GM23338 (cell line): ENCODE measurements around the gene ZACN. TPM values are rescaled to one million over a fixed set of nuclear protein-coding genes. Genes with fewer than 3 reads are reported as not detected.
A peak's percentile ranks its signal among the peaks of the same experiment; 100 is the strongest.

Experiments used
- ATAC-seq: fragments of 200-7000 bp; cut with Tn5 transposase; 3 replicates; pipeline ENCODE4 v1.9.1; 2020
- DNase-seq: peaks from one replicate; pipeline ENCODE4 v3.0.0-alpha.2; 2015; ENCODE audit warnings: low spot score
- H2AFZ ChIP-seq: fragments of 200-600 bp; sonication (generic); 2 replicates; pipeline ENCODE4 v1.8.0; 2016; ENCODE audit warnings: antibody characterized with exemption, mild to moderate bottlenecking, moderate library complexity
- H3F3A ChIP-seq: fragments of 200-600 bp; sonication (generic); replicated peaks from 2 replicates; pipeline ENCODE4 v1.8.0; 2017; ENCODE audit warnings: antibody characterized with exemption, mixed run types, low read depth
- H3K27ac ChIP-seq: fragments of 200-600 bp; sonication (generic); 2 replicates; pipeline ENCODE4 v1.6.1; 2016; ENCODE audit warnings: low read depth
- H3K27me3 ChIP-seq: fragments of 200-600 bp; sonication (generic); 2 replicates; pipeline ENCODE4 v1.8.0; 2016; ENCODE audit warnings: mild to moderate bottlenecking, mixed run types, moderate library complexity; ENCODE audit not compliant: insufficient read depth
- H3K36me3 ChIP-seq: fragments of 200-600 bp; sonication (generic); 2 replicates; pipeline ENCODE4 v1.8.0; 2016; ENCODE audit warnings: mild to moderate bottlenecking; ENCODE audit not compliant: insufficient read depth
- H3K4me1 ChIP-seq: fragments of 200-600 bp; sonication (generic); 2 replicates; pipeline ENCODE4 v1.8.0; 2016; ENCODE audit warnings: mild to moderate bottlenecking, moderate library complexity; ENCODE audit not compliant: insufficient read depth
- H3K4me2 ChIP-seq: fragments of 200-600 bp; sonication (generic); 2 replicates; pipeline ENCODE4 v1.7.1; 2017; ENCODE audit warnings: mixed run types
- H3K4me3 ChIP-seq: fragments of 200-600 bp; sonication (generic); 2 replicates; pipeline ENCODE4 v1.6.1; 2016; ENCODE audit warnings: mixed run types
- H3K79me2 ChIP-seq: fragments of 200-600 bp; sonication (generic); replicated peaks from 2 replicates; pipeline ENCODE4 v1.8.0; 2017; ENCODE audit warnings: mild to moderate bottlenecking; ENCODE audit not compliant: insufficient read depth
- H3K9me2 ChIP-seq: fragments of 200-600 bp; sonication (generic); 2 replicates; pipeline ENCODE4 v1.8.0; 2017; ENCODE audit not compliant: insufficient read depth
- H4K20me1 ChIP-seq: fragments of 200-600 bp; sonication (generic); replicated peaks from 2 replicates; pipeline ENCODE4 v1.8.0; 2017; ENCODE audit warnings: mild to moderate bottlenecking; ENCODE audit not compliant: insufficient read depth
- H3K27ac Mint-ChIP-seq: 2 replicates; pipeline ENCODE4 v1.8.0; 2020; ENCODE audit warnings: inconsistent platforms, mild to moderate bottlenecking, moderate library complexity, mixed read lengths
- H3K27me3 Mint-ChIP-seq: 3 replicates; pipeline ENCODE4 v1.8.0; 2022; ENCODE audit warnings: low read depth, mild to moderate bottlenecking, moderate library complexity, mixed read lengths, inconsistent platforms; ENCODE audit not compliant: insufficient read depth, poor library complexity
- H3K36me3 Mint-ChIP-seq: 3 replicates; pipeline ENCODE4 v1.8.0; 2021; ENCODE audit warnings: low read depth, mild to moderate bottlenecking, inconsistent platforms, moderate library complexity, mixed read lengths
- H3K4me1 Mint-ChIP-seq: 3 replicates; pipeline ENCODE4 v1.8.0; 2020; ENCODE audit warnings: mild to moderate bottlenecking, inconsistent platforms, mixed read lengths
- H3K4me3 Mint-ChIP-seq: 3 replicates; pipeline ENCODE4 v1.8.0; 2021; ENCODE audit warnings: moderate library complexity, mild to moderate bottlenecking, inconsistent platforms, mixed read lengths
- H3K9me3 Mint-ChIP-seq: 3 replicates; pipeline ENCODE4 v1.8.0; 2020; ENCODE audit warnings: moderate library complexity, mild to moderate bottlenecking, inconsistent platforms, mixed read lengths
- CREB1 ChIP-seq: fragments of 250-450 bp; sonication (Bioruptor Pico); IDR thresholded peaks from 2 replicates; pipeline ENCODE4 v1.5.0; 2020; ENCODE audit warnings: low read depth, mild to moderate bottlenecking, moderate library complexity
- EZH2 ChIP-seq: fragments of 200-600 bp; sonication (generic); IDR thresholded peaks from one replicate; pipeline ENCODE4 v1.8.0; 2017; ENCODE audit warnings: antibody characterized with exemption, mild to moderate bottlenecking, low read depth; ENCODE audit not compliant: unreplicated experiment
- EZH2phosphoT487 ChIP-seq: fragments of 200-600 bp; sonication (generic); IDR thresholded peaks from one replicate; pipeline ENCODE4 v1.8.1; 2018; ENCODE audit warnings: antibody characterized with exemption; ENCODE audit not compliant: unreplicated experiment
- JUNB ChIP-seq: IDR thresholded peaks from one replicate; pipeline ENCODE4 v1.6.1; 2016; ENCODE audit warnings: antibody characterized with exemption; ENCODE audit not compliant: unreplicated experiment
- NANOG ChIP-seq: IDR thresholded peaks from 2 replicates; pipeline ENCODE4 v1.6.1; 2016; ENCODE audit warnings: antibody characterized with exemption, borderline replicate concordance
- POLR2AphosphoS5 ChIP-seq: IDR thresholded peaks from 2 replicates; pipeline ENCODE4 v1.6.1; 2016; ENCODE audit warnings: antibody characterized with exemption, low read depth
- STAT1 ChIP-seq: IDR thresholded peaks from one replicate; pipeline ENCODE4 v1.6.1; 2016; ENCODE audit warnings: antibody characterized with exemption; ENCODE audit not compliant: unreplicated experiment
- polyA plus RNA-seq: library from polyadenylated mRNA; unstranded; fragments of >200 nt; fragmentation: Nextera tagmentation; extraction: Ambion mirVana; gene quantifications from 2 replicates; pipeline ENCODE4 v1.2.1, GENCODE V29; 2016
- total RNA-seq: library from RNA; depleted of rRNA; stranded (reverse); fragments of >200 nt; shearing (Covaris generic); gene quantifications from 2 replicates; pipeline ENCODE4 v1.2.3, GENCODE V29; 2014
- TF ChIP-seq, protein P1 (sequence below): fragments of 250-450 bp; sonication (Bioruptor Pico); IDR thresholded peaks from 2 replicates; pipeline ENCODE4 v1.5.0; 2020; ENCODE audit warnings: mild to moderate bottlenecking, moderate library complexity
- TF ChIP-seq, protein P2 (sequence below): IDR thresholded peaks from 2 replicates; pipeline ENCODE4 v1.6.1; 2016; ENCODE audit warnings: antibody characterized with exemption

Gene ZACN
- total and polyA plus RNA-seq, 2 experiments from 2014 or later, result 0.47 TPM; not detected in 1

DNA sequence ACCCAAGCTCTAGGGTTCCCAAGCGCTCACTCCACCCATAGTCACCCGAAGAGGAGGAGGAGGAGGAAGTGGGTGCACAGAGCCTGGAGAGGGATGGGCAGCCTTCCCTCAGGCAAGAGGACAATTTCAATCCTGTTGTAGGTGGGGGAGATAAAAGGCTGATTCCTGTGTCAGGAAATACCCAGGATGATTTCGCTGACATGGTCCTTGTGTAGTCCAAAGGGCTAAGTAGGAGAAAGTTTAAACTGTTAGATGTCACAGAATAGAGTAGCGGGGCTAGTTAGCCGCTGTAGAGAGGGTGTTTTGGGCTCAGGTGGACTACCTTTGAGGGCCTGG is 25.9 kb downstream of the ZACN start (continued):
- TF ChIP-seq, protein P1, sequence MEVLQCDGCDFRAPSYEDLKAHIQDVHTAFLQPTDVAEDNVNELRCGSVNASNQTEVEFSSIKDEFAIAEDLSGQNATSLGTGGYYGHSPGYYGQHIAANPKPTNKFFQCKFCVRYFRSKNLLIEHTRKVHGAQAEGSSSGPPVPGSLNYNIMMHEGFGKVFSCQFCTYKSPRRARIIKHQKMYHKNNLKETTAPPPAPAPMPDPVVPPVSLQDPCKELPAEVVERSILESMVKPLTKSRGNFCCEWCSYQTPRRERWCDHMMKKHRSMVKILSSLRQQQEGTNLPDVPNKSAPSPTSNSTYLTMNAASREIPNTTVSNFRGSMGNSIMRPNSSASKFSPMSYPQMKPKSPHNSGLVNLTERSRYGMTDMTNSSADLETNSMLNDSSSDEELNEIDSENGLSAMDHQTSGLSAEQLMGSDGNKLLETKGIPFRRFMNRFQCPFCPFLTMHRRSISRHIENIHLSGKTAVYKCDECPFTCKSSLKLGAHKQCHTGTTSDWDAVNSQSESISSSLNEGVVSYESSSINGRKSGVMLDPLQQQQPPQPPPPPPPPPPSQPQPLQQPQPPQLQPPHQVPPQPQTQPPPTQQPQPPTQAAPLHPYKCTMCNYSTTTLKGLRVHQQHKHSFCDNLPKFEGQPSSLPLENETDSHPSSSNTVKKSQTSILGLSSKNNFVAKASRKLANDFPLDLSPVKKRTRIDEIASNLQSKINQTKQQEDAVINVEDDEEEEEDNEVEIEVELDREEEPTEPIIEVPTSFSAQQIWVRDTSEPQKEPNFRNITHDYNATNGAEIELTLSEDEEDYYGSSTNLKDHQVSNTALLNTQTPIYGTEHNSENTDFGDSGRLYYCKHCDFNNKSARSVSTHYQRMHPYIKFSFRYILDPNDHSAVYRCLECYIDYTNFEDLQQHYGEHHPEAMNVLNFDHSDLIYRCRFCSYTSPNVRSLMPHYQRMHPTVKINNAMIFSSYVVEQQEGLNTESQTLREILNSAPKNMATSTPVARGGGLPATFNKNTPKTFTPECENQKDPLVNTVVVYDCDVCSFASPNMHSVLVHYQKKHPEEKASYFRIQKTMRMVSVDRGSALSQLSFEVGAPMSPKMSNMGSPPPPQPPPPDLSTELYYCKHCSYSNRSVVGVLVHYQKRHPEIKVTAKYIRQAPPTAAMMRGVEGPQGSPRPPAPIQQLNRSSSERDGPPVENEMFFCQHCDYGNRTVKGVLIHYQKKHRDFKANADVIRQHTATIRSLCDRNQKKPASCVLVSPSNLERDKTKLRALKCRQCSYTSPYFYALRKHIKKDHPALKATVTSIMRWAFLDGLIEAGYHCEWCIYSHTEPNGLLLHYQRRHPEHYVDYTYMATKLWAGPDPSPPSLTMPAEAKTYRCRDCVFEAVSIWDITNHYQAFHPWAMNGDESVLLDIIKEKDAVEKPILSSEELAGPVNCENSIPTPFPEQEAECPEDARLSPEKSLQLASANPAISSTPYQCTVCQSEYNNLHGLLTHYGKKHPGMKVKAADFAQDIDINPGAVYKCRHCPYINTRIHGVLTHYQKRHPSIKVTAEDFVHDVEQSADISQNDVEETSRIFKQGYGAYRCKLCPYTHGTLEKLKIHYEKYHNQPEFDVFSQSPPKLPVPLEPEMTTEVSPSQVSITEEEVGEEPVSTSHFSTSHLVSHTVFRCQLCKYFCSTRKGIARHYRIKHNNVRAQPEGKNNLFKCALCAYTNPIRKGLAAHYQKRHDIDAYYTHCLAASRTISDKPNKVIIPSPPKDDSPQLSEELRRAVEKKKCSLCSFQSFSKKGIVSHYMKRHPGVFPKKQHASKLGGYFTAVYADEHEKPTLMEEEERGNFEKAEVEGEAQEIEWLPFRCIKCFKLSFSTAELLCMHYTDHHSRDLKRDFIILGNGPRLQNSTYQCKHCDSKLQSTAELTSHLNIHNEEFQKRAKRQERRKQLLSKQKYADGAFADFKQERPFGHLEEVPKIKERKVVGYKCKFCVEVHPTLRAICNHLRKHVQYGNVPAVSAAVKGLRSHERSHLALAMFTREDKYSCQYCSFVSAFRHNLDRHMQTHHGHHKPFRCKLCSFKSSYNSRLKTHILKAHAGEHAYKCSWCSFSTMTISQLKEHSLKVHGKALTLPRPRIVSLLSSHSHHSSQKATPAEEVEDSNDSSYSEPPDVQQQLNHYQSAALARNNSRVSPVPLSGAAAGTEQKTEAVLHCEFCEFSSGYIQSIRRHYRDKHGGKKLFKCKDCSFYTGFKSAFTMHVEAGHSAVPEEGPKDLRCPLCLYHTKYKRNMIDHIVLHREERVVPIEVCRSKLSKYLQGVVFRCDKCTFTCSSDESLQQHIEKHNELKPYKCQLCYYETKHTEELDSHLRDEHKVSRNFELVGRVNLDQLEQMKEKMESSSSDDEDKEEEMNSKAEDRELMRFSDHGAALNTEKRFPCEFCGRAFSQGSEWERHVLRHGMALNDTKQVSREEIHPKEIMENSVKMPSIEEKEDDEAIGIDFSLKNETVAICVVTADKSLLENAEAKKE (CRISPR knock-in tag), result no peak
- TF ChIP-seq EZH2phosphoT487 (no peak), EZH2 (no peak)

DNA sequence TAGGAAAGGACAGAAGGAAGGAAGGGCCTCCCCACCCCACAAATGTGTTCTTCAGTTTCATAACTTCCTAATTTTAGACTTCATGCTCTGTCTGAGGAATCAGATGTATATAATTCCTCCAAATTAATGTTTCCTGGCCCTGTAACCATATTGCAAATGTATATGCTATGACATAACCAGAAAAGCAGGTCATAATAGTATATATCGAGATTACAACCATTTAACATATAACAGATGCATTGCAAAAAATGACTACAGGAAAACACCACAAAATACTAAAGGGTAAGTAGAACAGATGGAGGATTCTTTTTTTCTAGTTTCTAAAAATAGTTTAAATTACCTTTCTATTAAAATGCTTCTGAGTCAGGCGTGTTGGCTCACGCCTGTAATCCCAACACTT is 27.7 kb downstream of the ZACN start:
- peaks cover 27% of the 10 kb centered on the region for H3K4me1 Mint-ChIP-seq
- Histone ChIP-seq H3K36me3 (no peaks in the 10 kb centered on the region; the same call in 1 of the 2 replicates), H3K4me2 (peak overlapping the region; percentile 6), H3K4me1 (peaks cover 26% of the 10 kb centered on the region; the same call in 1 of the 2 replicates), H3K27me3 (no peaks in the 10 kb centered on the region), H3K27ac (0 out of 2 replicates have a peak overlapping the region, but pooled peaks have one; percentile 27), H3K4me3 (no peak overlapping the region), H3K9me2 (no peaks in the 10 kb centered on the region), H2AFZ (no peak overlapping the region), H4K20me1 (no peaks in the 10 kb centered on the region; the same call in 1 of the 2 replicates), H3F3A (peaks cover 13% of the 10 kb centered on the region; the same call in 1 of the 2 replicates), H3K79me2 (peaks cover 16% of the 10 kb centered on the region)
- no peak for DNase-seq
- H3K4me3 Mint-ChIP-seq, result 0 out of 3 replicates have a peak overlapping the region, but pooled peaks have one; percentile 36
- H3K9me3 Mint-ChIP-seq, result peaks cover 3% of the 10 kb centered on the region; the same call in 2 of the 3 replicates
- H3K27ac Mint-ChIP-seq, result no peak overlapping the region
- peaks cover 10% of the 10 kb centered on the region for H3K27me3 Mint-ChIP-seq
- ATAC-seq, result no peak
- peaks cover 9% of the 10 kb centered on the region for H3K36me3 Mint-ChIP-seq
- TF ChIP-seq JUNB, result no peak
- no peak for TF ChIP-seq CREB1
- TF ChIP-seq EZH2, result no peak
- TF ChIP-seq POLR2AphosphoS5, result no peak
- TF ChIP-seq NANOG, result no peak
- TF ChIP-seq STAT1, result no peak
- TF ChIP-seq, protein P1 (CRISPR knock-in tag), result no peak
- TF ChIP-seq, protein P2, sequence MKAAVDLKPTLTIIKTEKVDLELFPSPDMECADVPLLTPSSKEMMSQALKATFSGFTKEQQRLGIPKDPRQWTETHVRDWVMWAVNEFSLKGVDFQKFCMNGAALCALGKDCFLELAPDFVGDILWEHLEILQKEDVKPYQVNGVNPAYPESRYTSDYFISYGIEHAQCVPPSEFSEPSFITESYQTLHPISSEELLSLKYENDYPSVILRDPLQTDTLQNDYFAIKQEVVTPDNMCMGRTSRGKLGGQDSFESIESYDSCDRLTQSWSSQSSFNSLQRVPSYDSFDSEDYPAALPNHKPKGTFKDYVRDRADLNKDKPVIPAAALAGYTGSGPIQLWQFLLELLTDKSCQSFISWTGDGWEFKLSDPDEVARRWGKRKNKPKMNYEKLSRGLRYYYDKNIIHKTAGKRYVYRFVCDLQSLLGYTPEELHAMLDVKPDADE, result no peak
